Duodenal mucosa (tissue), 2 donors: ENCODE results near the gene CCDC85C.

Experiments used
- H3K27ac ChIP-seq: one replicate; pipeline ENCODE4 v1.7.0; 2013; ENCODE audit warnings: low read depth, low read length
- H3K27me3 ChIP-seq, 2 donors: one replicate each; pipeline ENCODE4 v1.7.0; 2013; ENCODE audit warnings: low read length in 2 of 2, control low read depth in 1 of 2; ENCODE audit not compliant: insufficient read depth in 2 of 2, control insufficient read depth in 1 of 2
- H3K36me3 ChIP-seq, 2 donors: one replicate each; pipeline ENCODE4 v1.7.0; 2013; ENCODE audit warnings: low read length in 2 of 2, control low read depth in 1 of 2; ENCODE audit not compliant: insufficient read depth in 2 of 2, control insufficient read depth in 1 of 2
- H3K4me1 ChIP-seq, 2 donors: one replicate each; pipeline ENCODE4 v1.7.0; 2013; ENCODE audit warnings: low read length in 2 of 2, control low read depth in 1 of 2; ENCODE audit not compliant: insufficient read depth in 2 of 2, control insufficient read depth in 1 of 2
- H3K4me3 ChIP-seq, 2 donors: one replicate each; pipeline ENCODE4 v1.7.0; 2013; ENCODE audit warnings: low read length in 2 of 2, low read depth in 1 of 2
- H3K9ac ChIP-seq, 2 donors: one replicate each; pipeline ENCODE4 v1.7.0; 2013; ENCODE audit warnings: low read length in 2 of 2, low read depth in 1 of 2
- H3K9me3 ChIP-seq, 2 donors: one replicate each; pipeline ENCODE4 v1.7.0; 2013; ENCODE audit warnings: low read length in 2 of 2, control low read depth in 1 of 2; ENCODE audit not compliant: control insufficient read depth in 1 of 2

The CCDC85C gene

GRCh38 chr14:99632410-99633035 lies 28.5 kb upstream of the CCDC85C start:
- H3K9ac ChIP-seq = no peak overlapping the region
- H3K27me3 ChIP-seq = no peaks in the 10 kb centered on the region
- H3K36me3 ChIP-seq = no peaks in the 10 kb centered on the region
- no peak overlapping the region for H3K27ac ChIP-seq
- H3K9me3 ChIP-seq = no peaks in the 10 kb centered on the region
- H3K4me3 ChIP-seq = no peak overlapping the region
- peaks cover 0 to 5% of the 10 kb centered on the region in 2 donors for H3K4me1 ChIP-seq

- Histone ChIP-seq H3K9ac (no peak overlapping the region), H3K27ac (no peak overlapping the region), H3K4me1 (peaks cover 0 to 5% of the 10 kb centered on the region in 2 donors), H3K4me3 (no peak overlapping the region), H3K9me3 (no peaks in the 10 kb centered on the region), H3K27me3 (no peaks in the 10 kb centered on the region), H3K36me3 (no peaks in the 10 kb centered on the region)
Measured at GRCh38 chr14:99630202-99630601, 26.2 kb upstream of the CCDC85C start.

GRCh38 chr14:99628887-99629618 lies 25.0 kb upstream of the CCDC85C start:
- H3K9ac ChIP-seq = no peak overlapping the region

GRCh38 chr14:99627510-99628381 lies 23.7 kb upstream of the CCDC85C start:
- Histone ChIP-seq H3K4me3 (no peak overlapping the region), H3K9ac (no peak overlapping the region), H3K36me3 (no peaks in the 10 kb centered on the region)

More at GRCh38 chr14:99628887-99629618, 25.0 kb upstream of the CCDC85C start:
- no peaks in the 10 kb centered on the region for H3K9me3 ChIP-seq
- no peaks in the 10 kb centered on the region for H3K27me3 ChIP-seq
- peaks cover 0 to 5% of the 10 kb centered on the region in 2 donors for H3K4me1 ChIP-seq
- H3K27ac ChIP-seq = no peak overlapping the region
- no peak overlapping the region for H3K4me3 ChIP-seq
- no peaks in the 10 kb centered on the region for H3K36me3 ChIP-seq

GRCh38 chr14:99627100-99627499 lies 23.1 kb upstream of the CCDC85C start:
- no peaks in the 10 kb centered on the region for H3K9me3 ChIP-seq
- H3K9ac ChIP-seq = no peak overlapping the region
- H3K36me3 ChIP-seq = no peaks in the 10 kb centered on the region
- no peak overlapping the region for H3K4me3 ChIP-seq
- peaks cover 0 to 5% of the 10 kb centered on the region in 2 donors for H3K4me1 ChIP-seq
- no peaks in the 10 kb centered on the region for H3K27me3 ChIP-seq
- no peak overlapping the region for H3K27ac ChIP-seq

More at GRCh38 chr14:99627510-99628381, 23.7 kb upstream of the CCDC85C start:
- Histone ChIP-seq H3K27ac (no peak overlapping the region), H3K4me1 (peaks cover 0 to 5% of the 10 kb centered on the region in 2 donors), H3K27me3 (no peaks in the 10 kb centered on the region), H3K9me3 (no peaks in the 10 kb centered on the region)

GRCh38 chr14:99626041-99626648 lies 22.1 kb upstream of the CCDC85C start:
- H3K27me3 ChIP-seq = no peaks in the 10 kb centered on the region
- H3K4me3 ChIP-seq = no peak overlapping the region
- H3K9me3 ChIP-seq = no peaks in the 10 kb centered on the region
- no peaks in the 10 kb centered on the region for H3K36me3 ChIP-seq
- no peak overlapping the region for H3K9ac ChIP-seq
- peaks cover 0 to 5% of the 10 kb centered on the region in 2 donors for H3K4me1 ChIP-seq
- no peak overlapping the region for H3K27ac ChIP-seq

- no peaks in the 10 kb centered on the region for H3K9me3 ChIP-seq
- H3K27ac ChIP-seq = no peak overlapping the region
- no peak overlapping the region for H3K4me3 ChIP-seq
- no peaks in the 10 kb centered on the region for H3K36me3 ChIP-seq
- no peak overlapping the region for H3K9ac ChIP-seq
- H3K27me3 ChIP-seq = no peaks in the 10 kb centered on the region
- H3K4me1 ChIP-seq = peaks cover 0 to 5% of the 10 kb centered on the region in 2 donors
Measured at GRCh38 chr14:99625476-99625875, 21.5 kb upstream of the CCDC85C start.

- Histone ChIP-seq H3K4me3 (no peak overlapping the region), H3K9me3 (no peaks in the 10 kb centered on the region), H3K27me3 (no peaks in the 10 kb centered on the region), H3K4me1 (peaks cover 0 to 5% of the 10 kb centered on the region in 2 donors), H3K9ac (no peak overlapping the region), H3K36me3 (no peaks in the 10 kb centered on the region), H3K27ac (no peak overlapping the region)
Measured at GRCh38 chr14:99624971-99625370, 21.0 kb upstream of the CCDC85C start.

- no peaks in the 10 kb centered on the region for H3K27me3 ChIP-seq
- H3K9ac ChIP-seq = no peak overlapping the region
- no peak overlapping the region for H3K4me3 ChIP-seq
- H3K4me1 ChIP-seq = peaks cover 0 to 5% of the 10 kb centered on the region in 2 donors
- no peaks in the 10 kb centered on the region for H3K36me3 ChIP-seq
- H3K27ac ChIP-seq = no peak overlapping the region
- no peaks in the 10 kb centered on the region for H3K9me3 ChIP-seq
Measured at GRCh38 chr14:99624024-99624423, 20.0 kb upstream of the CCDC85C start.
